ENCODE results near the gene MARCHF2. TPM values are rescaled to one million over a fixed set of nuclear protein-coding genes. Genes with fewer than 3 reads are reported as not detected.

Gene MARCHF2
- polyA plus RNA-seq, 1 of the 3 experiments (the other 2 are of a cell fraction) = 57.2 TPM

GRCh38 chr19:8393192-8393870, 19.8 kb upstream of the MARCHF2 start:
- Histone ChIP-seq H3K9me3 (no peaks in the 10 kb centered on the region), H2AFZ (ENCODE audit: low read depth) (no peak overlapping the region), H3K9me2 (no peaks in the 10 kb centered on the region), H3K36me3 (replicated peaks in 1 of 2; ENCODE audit: control insufficient read depth in 1 of 2, insufficient read depth in 2 of 2, low read length in 1 of 2) (peaks cover 0 to 3% of the 10 kb centered on the region in 2 experiments), H4K20me1 (ENCODE audit: insufficient read depth) (peaks cover 72% of the 10 kb centered on the region), H3K79me2 (ENCODE audit: insufficient read depth) (peaks cover 90% of the 10 kb centered on the region), H3K4me3 (ENCODE audit: low read depth in 2 of 2, low read length in 1 of 2) (no peak overlapping the region), H3K27ac (ENCODE audit: low read depth in 2 of 2, low read length in 1 of 2) (peak overlapping the region in 1 of 2 experiments; percentile 26; a peak in 1 of 4 replicates), H3F3A (replicated peaks; ENCODE audit: insufficient read depth) (peaks cover 8% of the 10 kb centered on the region), H3K9ac (no peak overlapping the region), H3K27me3 (ENCODE audit: insufficient read depth) (no peaks in the 10 kb centered on the region), H3K4me2 (no peak overlapping the region), H3K4me1 (ENCODE audit: control insufficient read depth in 1 of 2, insufficient read depth in 2 of 2, low read depth in 1 of 2, low read length in 1 of 2) (peaks cover 14 to 36% of the 10 kb centered on the region in 2 experiments; a peak in 2 of 4 replicates)
- 57% methylated on average over 2 of the region's 8 CpGs for WGBS (ENCODE audit: low lambda C conversion rate)
- ChIA-PET POLR2A (no interaction called here), CTCF (interaction anchor here (0.5 to 8.0 kb wide), 3 partner anchors 19 to 133 kb away, joined by 3 to 78 read pairs (median 8); partner anchors contain the start of gene MARCHF2)
- TF ChIP-seq CTCF (IDR thresholded peaks at IDR 0.05) = no peak
- no peak for TF ChIP-seq ELF1 (IDR thresholded peaks at IDR 0.05)
- TF ChIP-seq USF2 (IDR thresholded peaks at IDR 0.05; ENCODE audit: borderline replicate concordance, low read depth, low read length) = no peak
- TF ChIP-seq TAF1 (IDR thresholded peaks at IDR 0.05; ENCODE audit: borderline replicate concordance, low read depth, low read length) = no peak
- no peak for TF ChIP-seq USF1 (IDR thresholded peaks at IDR 0.05; ENCODE audit: borderline replicate concordance, low read depth)
- no peak for TF ChIP-seq FOSL2 (IDR thresholded peaks at IDR 0.05; ENCODE audit: borderline replicate concordance, low read depth)
- TF ChIP-seq GATA2 (CRISPR knock-in tag; IDR thresholded peaks at IDR 0.05) = no peak
- no peak for TF ChIP-seq IRF3 (IDR thresholded peaks at IDR 0.05; ENCODE audit: low read depth, low read length)
- TF ChIP-seq FOXM1 (IDR thresholded peaks at IDR 0.05; ENCODE audit: low read depth) = no peak
- no peak for TF ChIP-seq MXI1 (IDR thresholded peaks at IDR 0.05; ENCODE audit: low read depth, low read length)
- TF ChIP-seq EZH2phosphoT487 (IDR thresholded peaks at IDR 0.05; ENCODE audit: borderline replicate concordance, low read depth) = no peak
- TF ChIP-seq EP300 (IDR thresholded peaks at IDR 0.05; ENCODE audit: borderline replicate concordance in 1 of 2, low read depth in 1 of 2, low read length in 1 of 2) = no peak
- TF ChIP-seq YY1 (IDR thresholded peaks at IDR 0.05; ENCODE audit: low read depth) = no peak
- no peak for TF ChIP-seq SIN3A (IDR thresholded peaks at IDR 0.05; ENCODE audit: borderline replicate concordance, low read depth, low read length)
- TF ChIP-seq MEF2A (IDR thresholded peaks at IDR 0.05; ENCODE audit: borderline replicate concordance, low read depth) = no peak
- TF ChIP-seq RAD21 (IDR thresholded peaks at IDR 0.05; ENCODE audit: low read length) = no peak
- no peak for TF ChIP-seq SMC3 (IDR thresholded peaks at IDR 0.05; ENCODE audit: low read depth, low read length)
- no peak for TF ChIP-seq RCOR1 (IDR thresholded peaks at IDR 0.05; ENCODE audit: low read length)
- DNase-seq = no peak
